Measurements from ENCODE around the gene RAD9A.

DNA sequence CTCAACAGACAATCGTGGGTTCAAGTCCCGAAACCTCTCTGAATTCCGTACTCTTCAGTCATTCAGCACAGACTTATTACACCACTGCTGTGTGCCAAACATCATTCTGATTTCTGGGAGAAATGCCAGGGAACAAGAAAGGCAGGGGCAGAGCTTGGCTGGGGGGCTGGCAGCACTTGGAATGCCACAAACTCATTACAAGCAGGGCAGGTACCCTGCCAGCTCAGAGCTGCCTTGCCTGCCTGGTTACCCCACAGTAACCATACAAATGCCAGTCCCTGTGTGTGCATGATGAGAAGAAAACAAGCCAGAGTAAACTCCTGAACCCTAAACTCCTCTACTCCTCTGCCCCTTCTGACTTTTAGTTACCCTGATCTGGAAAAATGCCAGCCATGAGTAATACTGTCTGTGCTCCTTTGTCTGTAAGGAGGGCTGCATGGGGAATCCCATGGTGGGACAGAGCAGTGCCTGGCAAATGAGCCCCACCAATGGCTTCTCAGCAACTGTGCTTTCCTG is 6.9 kb upstream of the RAD9A start:
- no peak for TF ChIP-seq POLR2AphosphoS5 (IDR thresholded peaks at IDR 0.05; ENCODE audit: borderline replicate concordance, low read depth, low read length)
- TF ChIP-seq FOXP2 (optimal IDR thresholded peaks at IDR 0.05; ENCODE audit: control extremely low read depth, extremely low read length, insufficient read depth), result no peak
